NK-92 treated with Interleukin-12 subunit alpha and Interleukin-12 subunit beta, amount 100 ng/mL, for 24 hours (cell line): ENCODE results near the gene NDUFS2.
"Not testable (repeated sequence)": the region's sequence is repeated elsewhere in the genome, so short reads cannot be mapped to it uniquely, and the experiment has no call there.

Experiments used
- DNase-seq: peaks from one replicate; lab custom pipeline; 2025; lab: John Stamatoyannopoulos, UW

Gene NDUFS2

GRCh38 chr1:161251579-161251978 is 49.4 kb downstream of the NDUFS2 start:
- no peak for DNase-seq

DNA sequence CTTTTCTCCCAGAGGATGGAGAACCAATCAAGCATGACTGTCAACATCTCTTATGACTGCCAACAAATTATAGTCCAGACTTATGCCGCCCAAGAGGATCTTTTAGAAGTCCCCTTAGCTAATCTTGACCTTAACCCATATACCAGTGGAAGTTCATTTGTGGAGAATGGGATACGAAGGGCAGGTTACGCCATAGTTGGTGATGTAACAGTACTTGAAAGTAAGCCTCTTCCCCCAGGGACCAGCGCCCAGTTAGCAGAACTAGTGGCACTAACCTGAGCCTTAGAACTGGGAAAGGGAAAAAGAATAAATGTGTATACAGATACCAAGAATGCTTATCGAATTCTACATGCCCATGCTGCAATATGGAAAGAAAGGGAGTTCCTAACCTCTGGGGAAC is 53.1 kb downstream of the NDUFS2 start:
- DNase-seq: not testable (repeated sequence)

GRCh38 chr1:161255955-161256520 is 53.9 kb downstream of the NDUFS2 start:
- DNase-seq: not testable (repeated sequence)

- DNase-seq: not testable (repeated sequence)
Measured at GRCh38 chr1:161257109-161257508, 54.9 kb downstream of the NDUFS2 start.

- DNase-seq: no peak
Measured at GRCh38 chr1:161258439-161259344, 56.5 kb downstream of the NDUFS2 start, which contains the start of gene PCP4L1. TSS of gene PCP4L1 (plus strand) at chr1:161258745. CDS start at chr1:161258975, 230 bp downstream.

- no peak for DNase-seq
Measured at GRCh38 chr1:161259345-161259702, 57.2 kb downstream of the NDUFS2 start.

DNA sequence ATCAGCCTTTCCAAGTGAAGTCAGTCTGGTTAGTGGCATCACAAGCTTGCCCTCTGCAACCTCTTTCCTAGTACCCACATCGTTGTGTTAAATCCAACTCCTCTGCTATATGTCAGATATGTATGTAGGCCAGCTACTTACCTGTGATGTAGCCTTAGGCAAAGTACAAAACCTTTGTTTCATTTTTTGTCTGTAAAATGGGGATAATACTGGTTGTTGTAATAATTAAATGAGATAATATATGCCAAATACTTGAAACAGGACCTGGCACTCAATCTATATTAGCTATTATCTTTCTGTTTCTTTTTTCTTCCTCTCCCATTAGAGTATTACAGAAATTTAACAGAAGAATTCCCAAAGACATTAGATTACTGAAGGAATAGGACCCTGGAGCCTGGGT is 57.6 kb downstream of the NDUFS2 start:
- no peak for DNase-seq

DNA sequence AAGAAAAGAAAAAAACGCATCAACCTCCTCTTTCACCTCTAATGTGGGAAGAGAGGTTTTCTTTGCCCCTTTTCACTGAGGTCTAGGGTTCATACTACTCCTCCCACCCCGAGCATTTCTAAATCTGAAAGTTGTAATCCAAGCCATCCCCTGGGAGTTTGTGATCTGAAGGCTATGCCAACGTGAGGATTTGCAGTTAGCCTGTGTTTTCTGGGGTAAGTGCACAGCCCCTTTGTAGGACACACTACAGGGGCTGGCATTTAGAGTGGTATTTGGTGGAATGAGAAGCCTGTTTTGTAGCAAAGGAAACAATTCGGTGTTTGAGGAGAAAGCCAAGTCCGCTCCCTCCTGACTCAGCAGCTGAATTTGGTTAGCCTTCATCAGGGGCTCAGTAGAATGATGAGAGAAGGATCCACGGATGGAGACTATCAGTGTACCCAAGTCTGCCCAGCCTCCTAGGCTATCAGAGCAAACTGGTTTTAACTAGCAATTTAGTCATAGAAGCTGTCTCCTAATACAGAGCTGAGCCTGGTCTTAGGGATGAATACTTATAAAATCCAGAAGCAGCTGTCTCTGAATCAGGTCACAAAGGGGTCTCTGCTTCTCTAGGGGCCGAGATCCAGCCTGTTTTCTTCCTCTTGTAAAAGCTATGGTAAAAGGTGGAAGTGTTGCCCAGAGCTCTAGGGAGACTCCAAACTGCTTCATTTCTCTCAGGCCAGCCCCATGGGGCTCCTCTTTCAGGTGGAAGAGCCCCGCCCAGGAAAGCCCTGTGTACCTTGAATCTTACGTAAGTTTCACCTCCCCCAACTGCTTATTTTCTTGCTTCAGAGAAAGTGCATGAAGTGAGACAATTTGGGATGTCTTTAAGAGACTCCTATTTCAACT is 58.5 kb downstream of the NDUFS2 start:
- DNase-seq: no peak

- no peak for DNase-seq
Measured at GRCh38 chr1:161261261-161262235, 59.4 kb downstream of the NDUFS2 start.
